K562 (cell line): Measurements from ENCODE around the gene MKLN1. TPM values are rescaled to one million over a fixed set of nuclear protein-coding genes. Genes with fewer than 3 reads are reported as not detected.

Source experiments
- ASH1L ChIP-seq: fragments of 450-650 bp; IDR thresholded peaks from 2 replicates; pipeline ENCODE4 v1.6.1; 2018; ENCODE audit warnings: borderline replicate concordance, mild to moderate bottlenecking, low read depth; ENCODE audit not compliant: partially characterized antibody
- FOS ChIP-seq: IDR thresholded peaks from 3 replicates; pipeline ENCODE4 v1.6.1; 2011; ENCODE audit not compliant: insufficient read length; ENCODE audit errors: extremely low read depth
- LCOR ChIP-seq: sonication (generic); formaldehyde crosslinking; IDR thresholded peaks from 2 replicates; pipeline ENCODE4 v1.8.0; 2022; ENCODE audit warnings: mild to moderate bottlenecking, missing genetic modification reagents
- NR4A1 ChIP-seq, 2 experiments: fragments of 250-450 bp in 1 of 2; fragments of 450-650 bp in 1 of 2; sonication (Bioruptor Pico) in 1 of 2; IDR thresholded peaks; 2 replicates each; pipeline versions ENCODE4 v1.4.0 to v1.6.1; 2016 to 2020; ENCODE audit warnings: mild to moderate bottlenecking in 2 of 2, missing compliant biosample characterization in 1 of 2, missing genetic modification characterization in 1 of 2, moderate library complexity in 1 of 2
- SMARCA4 ChIP-seq: fragments of 450-650 bp; IDR thresholded peaks from 2 replicates; pipeline ENCODE4 v1.6.1; 2016
- SP1 ChIP-seq: sonication (generic); formaldehyde crosslinking; IDR thresholded peaks from 2 replicates; pipeline ENCODE4 v1.8.1; 2022; ENCODE audit warnings: mild to moderate bottlenecking, missing genetic modification reagents
- SRSF9 ChIP-seq: fragments of 200-400 bp; formaldehyde crosslinking; IDR thresholded peaks from 2 replicates; pipeline ENCODE4 v1.6.1; 2017; ENCODE audit warnings: low read depth, low read length, borderline replicate concordance
- ZNF263 ChIP-seq: sonication (generic); formaldehyde crosslinking; IDR thresholded peaks from 2 replicates; pipeline ENCODE4 v1.8.0; 2022; ENCODE audit warnings: mild to moderate bottlenecking, missing genetic modification reagents, borderline replicate concordance
- polyA plus RNA-seq, 8 experiments: library from polyadenylated mRNA; depleted of rRNA in 4 of 8; stranded (reverse) in 5 of 8; unstranded in 3 of 8; fragments of >200 nt; fragmentation: Nextera tagmentation in 2 of 8; fragmentation: Illumina TruSeq in 1 of 8; extraction: Ambion mirVana in 2 of 8; extraction: Trizol in 1 of 8; gene quantifications; 2 replicates each; pipeline versions ENCODE4 v1.2.1 to v1.2.3, GENCODE V29; 2011 to 2014; ENCODE audit warnings: inconsistent platforms in 1 of 8, missing spikeins in 1 of 8
- total RNA-seq, 7 experiments: library from RNA; depleted of rRNA in 6 of 7; stranded (reverse); fragments of >200 nt in 6 of 7; fragmentation: Illumina TruSeq in 2 of 7; extraction: Trizol in 2 of 7; gene quantifications; 2 replicates each; pipeline versions ENCODE4 v1.2.1 to v1.2.3, GENCODE V29; 2011 to 2021; ENCODE audit warnings: low replicate concordance in 1 of 7
- TF ChIP-seq, protein P1 (sequence below): sonication (generic); formaldehyde crosslinking; IDR thresholded peaks from 2 replicates; pipeline ENCODE4 v1.8.0; 2023; ENCODE audit warnings: mild to moderate bottlenecking, missing genetic modification reagents
- TF ChIP-seq, protein P2 (sequence below), 2 experiments: fragments of 450-650 bp; IDR thresholded peaks; 2 replicates each; pipeline ENCODE4 v1.6.1; 2016
- TF ChIP-seq, protein P3 (sequence below): IDR thresholded peaks from 3 replicates; pipeline ENCODE4 v1.6.1; 2011; ENCODE audit warnings: borderline replicate concordance, mild to moderate bottlenecking; ENCODE audit not compliant: insufficient read length, insufficient read depth
- TF ChIP-seq, protein P4 (sequence below), 2 experiments: fragments of 150-350 bp in 1 of 2; IDR thresholded peaks; 2 replicates each; pipeline ENCODE4 v1.6.1; 2012 to 2016; ENCODE audit warnings: low read depth in 2 of 2, low read length in 2 of 2, mild to moderate bottlenecking in 1 of 2, moderate library complexity in 1 of 2
- TF ChIP-seq, protein P5 (sequence below): sonication (generic); formaldehyde crosslinking; IDR thresholded peaks from 2 replicates; pipeline ENCODE4 v1.8.1; 2023; ENCODE audit warnings: mild to moderate bottlenecking, missing genetic modification reagents

Gene MKLN1
- total and polyA plus RNA-seq, 9 of the 15 experiments (the other 6 are each of a cell fraction or from before 2014, with no cell fraction given) = 18.6 to 80.4 (median 56.0) TPM

DNA sequence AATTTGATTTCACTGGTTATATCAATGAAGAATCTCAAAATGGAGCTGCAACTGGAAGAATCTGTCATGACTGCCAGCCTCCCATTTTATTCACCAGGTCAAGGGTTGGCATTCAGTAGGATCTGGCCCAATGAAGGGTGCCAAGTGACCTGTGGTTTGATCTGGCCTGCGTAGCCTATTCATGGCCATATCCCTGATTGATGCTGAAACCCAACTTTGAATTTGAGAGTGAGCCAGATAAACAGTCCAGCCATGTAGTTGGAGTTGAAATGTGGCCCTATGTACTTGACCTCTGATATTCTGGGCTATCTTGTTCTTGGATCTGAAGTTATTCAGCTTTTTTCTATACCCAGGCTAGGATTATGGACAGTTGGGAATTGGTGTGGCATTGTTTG lies 1.5 kb downstream of the MKLN1 start (continued):
- TF ChIP-seq, protein P1, sequence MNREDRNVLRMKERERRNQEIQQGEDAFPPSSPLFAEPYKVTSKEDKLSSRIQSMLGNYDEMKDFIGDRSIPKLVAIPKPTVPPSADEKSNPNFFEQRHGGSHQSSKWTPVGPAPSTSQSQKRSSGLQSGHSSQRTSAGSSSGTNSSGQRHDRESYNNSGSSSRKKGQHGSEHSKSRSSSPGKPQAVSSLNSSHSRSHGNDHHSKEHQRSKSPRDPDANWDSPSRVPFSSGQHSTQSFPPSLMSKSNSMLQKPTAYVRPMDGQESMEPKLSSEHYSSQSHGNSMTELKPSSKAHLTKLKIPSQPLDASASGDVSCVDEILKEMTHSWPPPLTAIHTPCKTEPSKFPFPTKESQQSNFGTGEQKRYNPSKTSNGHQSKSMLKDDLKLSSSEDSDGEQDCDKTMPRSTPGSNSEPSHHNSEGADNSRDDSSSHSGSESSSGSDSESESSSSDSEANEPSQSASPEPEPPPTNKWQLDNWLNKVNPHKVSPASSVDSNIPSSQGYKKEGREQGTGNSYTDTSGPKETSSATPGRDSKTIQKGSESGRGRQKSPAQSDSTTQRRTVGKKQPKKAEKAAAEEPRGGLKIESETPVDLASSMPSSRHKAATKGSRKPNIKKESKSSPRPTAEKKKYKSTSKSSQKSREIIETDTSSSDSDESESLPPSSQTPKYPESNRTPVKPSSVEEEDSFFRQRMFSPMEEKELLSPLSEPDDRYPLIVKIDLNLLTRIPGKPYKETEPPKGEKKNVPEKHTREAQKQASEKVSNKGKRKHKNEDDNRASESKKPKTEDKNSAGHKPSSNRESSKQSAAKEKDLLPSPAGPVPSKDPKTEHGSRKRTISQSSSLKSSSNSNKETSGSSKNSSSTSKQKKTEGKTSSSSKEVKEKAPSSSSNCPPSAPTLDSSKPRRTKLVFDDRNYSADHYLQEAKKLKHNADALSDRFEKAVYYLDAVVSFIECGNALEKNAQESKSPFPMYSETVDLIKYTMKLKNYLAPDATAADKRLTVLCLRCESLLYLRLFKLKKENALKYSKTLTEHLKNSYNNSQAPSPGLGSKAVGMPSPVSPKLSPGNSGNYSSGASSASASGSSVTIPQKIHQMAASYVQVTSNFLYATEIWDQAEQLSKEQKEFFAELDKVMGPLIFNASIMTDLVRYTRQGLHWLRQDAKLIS (CRISPR knock-in tag) = 0 out of 2 replicates have a peak, but pooled peaks have one; percentile 68
- TF ChIP-seq, protein P2, sequence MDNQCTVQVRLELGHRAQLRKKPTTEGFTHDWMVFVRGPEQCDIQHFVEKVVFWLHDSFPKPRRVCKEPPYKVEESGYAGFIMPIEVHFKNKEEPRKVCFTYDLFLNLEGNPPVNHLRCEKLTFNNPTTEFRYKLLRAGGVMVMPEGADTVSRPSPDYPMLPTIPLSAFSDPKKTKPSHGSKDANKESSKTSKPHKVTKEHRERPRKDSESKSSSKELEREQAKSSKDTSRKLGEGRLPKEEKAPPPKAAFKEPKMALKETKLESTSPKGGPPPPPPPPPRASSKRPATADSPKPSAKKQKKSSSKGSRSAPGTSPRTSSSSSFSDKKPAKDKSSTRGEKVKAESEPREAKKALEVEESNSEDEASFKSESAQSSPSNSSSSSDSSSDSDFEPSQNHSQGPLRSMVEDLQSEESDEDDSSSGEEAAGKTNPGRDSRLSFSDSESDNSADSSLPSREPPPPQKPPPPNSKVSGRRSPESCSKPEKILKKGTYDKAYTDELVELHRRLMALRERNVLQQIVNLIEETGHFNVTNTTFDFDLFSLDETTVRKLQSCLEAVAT (IDR thresholded peaks at IDR 0.05) = peak in 1 of 2 experiments; percentile 28; a peak in 1 of 4 replicates
- TF ChIP-seq SRSF9 = no peak
- TF ChIP-seq ASH1L = no peak
- 0 out of 2 replicates have a peak, but pooled peaks have one; percentile 24 for TF ChIP-seq SP1
- TF ChIP-seq, protein P3, sequence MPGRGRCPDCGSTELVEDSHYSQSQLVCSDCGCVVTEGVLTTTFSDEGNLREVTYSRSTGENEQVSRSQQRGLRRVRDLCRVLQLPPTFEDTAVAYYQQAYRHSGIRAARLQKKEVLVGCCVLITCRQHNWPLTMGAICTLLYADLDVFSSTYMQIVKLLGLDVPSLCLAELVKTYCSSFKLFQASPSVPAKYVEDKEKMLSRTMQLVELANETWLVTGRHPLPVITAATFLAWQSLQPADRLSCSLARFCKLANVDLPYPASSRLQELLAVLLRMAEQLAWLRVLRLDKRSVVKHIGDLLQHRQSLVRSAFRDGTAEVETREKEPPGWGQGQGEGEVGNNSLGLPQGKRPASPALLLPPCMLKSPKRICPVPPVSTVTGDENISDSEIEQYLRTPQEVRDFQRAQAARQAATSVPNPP = no peak
- TF ChIP-seq NR4A1 (CRISPR knock-in tag; IDR thresholded peaks at IDR 0.05) = no peak
- TF ChIP-seq NR4A1 (tag; IDR thresholded peaks at IDR 0.05) = 0 out of 2 replicates have a peak, but pooled peaks have one; percentile 34
- TF ChIP-seq LCOR (CRISPR knock-in tag) = 0 out of 2 replicates have a peak, but pooled peaks have one; percentile 28
- no peak for TF ChIP-seq FOS
- TF ChIP-seq, protein P4, sequence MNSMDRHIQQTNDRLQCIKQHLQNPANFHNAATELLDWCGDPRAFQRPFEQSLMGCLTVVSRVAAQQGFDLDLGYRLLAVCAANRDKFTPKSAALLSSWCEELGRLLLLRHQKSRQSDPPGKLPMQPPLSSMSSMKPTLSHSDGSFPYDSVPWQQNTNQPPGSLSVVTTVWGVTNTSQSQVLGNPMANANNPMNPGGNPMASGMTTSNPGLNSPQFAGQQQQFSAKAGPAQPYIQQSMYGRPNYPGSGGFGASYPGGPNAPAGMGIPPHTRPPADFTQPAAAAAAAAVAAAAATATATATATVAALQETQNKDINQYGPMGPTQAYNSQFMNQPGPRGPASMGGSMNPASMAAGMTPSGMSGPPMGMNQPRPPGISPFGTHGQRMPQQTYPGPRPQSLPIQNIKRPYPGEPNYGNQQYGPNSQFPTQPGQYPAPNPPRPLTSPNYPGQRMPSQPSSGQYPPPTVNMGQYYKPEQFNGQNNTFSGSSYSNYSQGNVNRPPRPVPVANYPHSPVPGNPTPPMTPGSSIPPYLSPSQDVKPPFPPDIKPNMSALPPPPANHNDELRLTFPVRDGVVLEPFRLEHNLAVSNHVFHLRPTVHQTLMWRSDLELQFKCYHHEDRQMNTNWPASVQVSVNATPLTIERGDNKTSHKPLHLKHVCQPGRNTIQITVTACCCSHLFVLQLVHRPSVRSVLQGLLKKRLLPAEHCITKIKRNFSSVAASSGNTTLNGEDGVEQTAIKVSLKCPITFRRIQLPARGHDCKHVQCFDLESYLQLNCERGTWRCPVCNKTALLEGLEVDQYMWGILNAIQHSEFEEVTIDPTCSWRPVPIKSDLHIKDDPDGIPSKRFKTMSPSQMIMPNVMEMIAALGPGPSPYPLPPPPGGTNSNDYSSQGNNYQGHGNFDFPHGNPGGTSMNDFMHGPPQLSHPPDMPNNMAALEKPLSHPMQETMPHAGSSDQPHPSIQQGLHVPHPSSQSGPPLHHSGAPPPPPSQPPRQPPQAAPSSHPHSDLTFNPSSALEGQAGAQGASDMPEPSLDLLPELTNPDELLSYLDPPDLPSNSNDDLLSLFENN (IDR thresholded peaks at IDR 0.05; ENCODE audit: low read depth in 2 of 2, low read length in 2 of 2) = 0 out of 4 replicates have a peak, but pooled peaks of 1 of the 2 experiments have one; percentile 34
- 0 out of 2 replicates have a peak, but pooled peaks have one; percentile 13 for TF ChIP-seq SMARCA4
- TF ChIP-seq, protein P5, sequence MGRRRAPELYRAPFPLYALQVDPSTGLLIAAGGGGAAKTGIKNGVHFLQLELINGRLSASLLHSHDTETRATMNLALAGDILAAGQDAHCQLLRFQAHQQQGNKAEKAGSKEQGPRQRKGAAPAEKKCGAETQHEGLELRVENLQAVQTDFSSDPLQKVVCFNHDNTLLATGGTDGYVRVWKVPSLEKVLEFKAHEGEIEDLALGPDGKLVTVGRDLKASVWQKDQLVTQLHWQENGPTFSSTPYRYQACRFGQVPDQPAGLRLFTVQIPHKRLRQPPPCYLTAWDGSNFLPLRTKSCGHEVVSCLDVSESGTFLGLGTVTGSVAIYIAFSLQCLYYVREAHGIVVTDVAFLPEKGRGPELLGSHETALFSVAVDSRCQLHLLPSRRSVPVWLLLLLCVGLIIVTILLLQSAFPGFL (CRISPR knock-in tag) = 0 out of 2 replicates have a peak, but pooled peaks have one; percentile 31
- TF ChIP-seq ZNF263 (CRISPR knock-in tag) = no peak
